GM23338 (cell line): ENCODE measurements around the gene TRAK1. TPM values are rescaled to one million over a fixed set of nuclear protein-coding genes. Genes with fewer than 3 reads are reported as not detected.

Experiments used
- ATAC-seq: fragments of 200-7000 bp; cut with Tn5 transposase; 3 replicates; pipeline ENCODE4 v1.9.1; 2020
- DNase-seq: peaks from one replicate; pipeline ENCODE4 v3.0.0-alpha.2; 2015; ENCODE audit warnings: low spot score
- H2AFZ ChIP-seq: fragments of 200-600 bp; sonication (generic); 2 replicates; pipeline ENCODE4 v1.8.0; 2016; ENCODE audit warnings: antibody characterized with exemption, mild to moderate bottlenecking, moderate library complexity
- H3F3A ChIP-seq: fragments of 200-600 bp; sonication (generic); replicated peaks from 2 replicates; pipeline ENCODE4 v1.8.0; 2017; ENCODE audit warnings: antibody characterized with exemption, mixed run types, low read depth
- H3K27ac ChIP-seq: fragments of 200-600 bp; sonication (generic); 2 replicates; pipeline ENCODE4 v1.6.1; 2016; ENCODE audit warnings: low read depth
- H3K27me3 ChIP-seq: fragments of 200-600 bp; sonication (generic); 2 replicates; pipeline ENCODE4 v1.8.0; 2016; ENCODE audit warnings: mild to moderate bottlenecking, mixed run types, moderate library complexity; ENCODE audit not compliant: insufficient read depth
- H3K36me3 ChIP-seq: fragments of 200-600 bp; sonication (generic); 2 replicates; pipeline ENCODE4 v1.8.0; 2016; ENCODE audit warnings: mild to moderate bottlenecking; ENCODE audit not compliant: insufficient read depth
- H3K4me1 ChIP-seq: fragments of 200-600 bp; sonication (generic); 2 replicates; pipeline ENCODE4 v1.8.0; 2016; ENCODE audit warnings: mild to moderate bottlenecking, moderate library complexity; ENCODE audit not compliant: insufficient read depth
- H3K4me2 ChIP-seq: fragments of 200-600 bp; sonication (generic); 2 replicates; pipeline ENCODE4 v1.7.1; 2017; ENCODE audit warnings: mixed run types
- H3K4me3 ChIP-seq: fragments of 200-600 bp; sonication (generic); 2 replicates; pipeline ENCODE4 v1.6.1; 2016; ENCODE audit warnings: mixed run types
- H3K79me2 ChIP-seq: fragments of 200-600 bp; sonication (generic); replicated peaks from 2 replicates; pipeline ENCODE4 v1.8.0; 2017; ENCODE audit warnings: mild to moderate bottlenecking; ENCODE audit not compliant: insufficient read depth
- H3K9me2 ChIP-seq: fragments of 200-600 bp; sonication (generic); 2 replicates; pipeline ENCODE4 v1.8.0; 2017; ENCODE audit not compliant: insufficient read depth
- H4K20me1 ChIP-seq: fragments of 200-600 bp; sonication (generic); replicated peaks from 2 replicates; pipeline ENCODE4 v1.8.0; 2017; ENCODE audit warnings: mild to moderate bottlenecking; ENCODE audit not compliant: insufficient read depth
- H3K27ac Mint-ChIP-seq: 2 replicates; pipeline ENCODE4 v1.8.0; 2020; ENCODE audit warnings: inconsistent platforms, mild to moderate bottlenecking, moderate library complexity, mixed read lengths
- H3K27me3 Mint-ChIP-seq: 3 replicates; pipeline ENCODE4 v1.8.0; 2022; ENCODE audit warnings: low read depth, mild to moderate bottlenecking, moderate library complexity, mixed read lengths, inconsistent platforms; ENCODE audit not compliant: insufficient read depth, poor library complexity
- H3K36me3 Mint-ChIP-seq: 3 replicates; pipeline ENCODE4 v1.8.0; 2021; ENCODE audit warnings: low read depth, mild to moderate bottlenecking, inconsistent platforms, moderate library complexity, mixed read lengths
- H3K4me1 Mint-ChIP-seq: 3 replicates; pipeline ENCODE4 v1.8.0; 2020; ENCODE audit warnings: mild to moderate bottlenecking, inconsistent platforms, mixed read lengths
- H3K4me3 Mint-ChIP-seq: 3 replicates; pipeline ENCODE4 v1.8.0; 2021; ENCODE audit warnings: moderate library complexity, mild to moderate bottlenecking, inconsistent platforms, mixed read lengths
- H3K9me3 Mint-ChIP-seq: 3 replicates; pipeline ENCODE4 v1.8.0; 2020; ENCODE audit warnings: moderate library complexity, mild to moderate bottlenecking, inconsistent platforms, mixed read lengths
- CREB1 ChIP-seq: fragments of 250-450 bp; sonication (Bioruptor Pico); IDR thresholded peaks from 2 replicates; pipeline ENCODE4 v1.5.0; 2020; ENCODE audit warnings: low read depth, mild to moderate bottlenecking, moderate library complexity
- EZH2 ChIP-seq: fragments of 200-600 bp; sonication (generic); IDR thresholded peaks from one replicate; pipeline ENCODE4 v1.8.0; 2017; ENCODE audit warnings: antibody characterized with exemption, mild to moderate bottlenecking, low read depth; ENCODE audit not compliant: unreplicated experiment
- EZH2phosphoT487 ChIP-seq: fragments of 200-600 bp; sonication (generic); IDR thresholded peaks from one replicate; pipeline ENCODE4 v1.8.1; 2018; ENCODE audit warnings: antibody characterized with exemption; ENCODE audit not compliant: unreplicated experiment
- JUNB ChIP-seq: IDR thresholded peaks from one replicate; pipeline ENCODE4 v1.6.1; 2016; ENCODE audit warnings: antibody characterized with exemption; ENCODE audit not compliant: unreplicated experiment
- NANOG ChIP-seq: IDR thresholded peaks from 2 replicates; pipeline ENCODE4 v1.6.1; 2016; ENCODE audit warnings: antibody characterized with exemption, borderline replicate concordance
- POLR2AphosphoS5 ChIP-seq: IDR thresholded peaks from 2 replicates; pipeline ENCODE4 v1.6.1; 2016; ENCODE audit warnings: antibody characterized with exemption, low read depth
- STAT1 ChIP-seq: IDR thresholded peaks from one replicate; pipeline ENCODE4 v1.6.1; 2016; ENCODE audit warnings: antibody characterized with exemption; ENCODE audit not compliant: unreplicated experiment
- ZNF114 ChIP-seq: fragments of 250-450 bp; sonication (Bioruptor Pico); IDR thresholded peaks from 2 replicates; pipeline ENCODE4 v1.5.0; 2020; ENCODE audit warnings: mild to moderate bottlenecking, moderate library complexity
- ZNF331 ChIP-seq: fragments of 250-450 bp; sonication (Bioruptor Pico); IDR thresholded peaks from 2 replicates; pipeline ENCODE4 v1.5.0; 2020; ENCODE audit warnings: low read depth, mild to moderate bottlenecking, moderate library complexity
- polyA plus RNA-seq: library from polyadenylated mRNA; unstranded; fragments of >200 nt; fragmentation: Nextera tagmentation; extraction: Ambion mirVana; gene quantifications from 2 replicates; pipeline ENCODE4 v1.2.1, GENCODE V29; 2016
- total RNA-seq: library from RNA; depleted of rRNA; stranded (reverse); fragments of >200 nt; shearing (Covaris generic); gene quantifications from 2 replicates; pipeline ENCODE4 v1.2.3, GENCODE V29; 2014
- TF ChIP-seq, protein P1 (sequence below): IDR thresholded peaks from one replicate; pipeline ENCODE4 v1.6.1; 2018; ENCODE audit warnings: antibody characterized with exemption; ENCODE audit not compliant: unreplicated experiment
- TF ChIP-seq, protein P2 (sequence below): IDR thresholded peaks from 2 replicates; pipeline ENCODE4 v1.6.1; 2016; ENCODE audit warnings: antibody characterized with exemption
- TF ChIP-seq, protein P3 (sequence below): fragments of 250-450 bp; sonication (Bioruptor Pico); IDR thresholded peaks from 2 replicates; pipeline ENCODE4 v1.5.0; 2020; ENCODE audit warnings: mild to moderate bottlenecking, moderate library complexity
- TF ChIP-seq, protein P4 (sequence below), 2 experiments: fragments of 200-600 bp in 1 of 2; sonication (generic) in 1 of 2; conservative IDR thresholded peaks; 2 replicates each; pipeline versions ENCODE4 v1.5.1 to v1.6.1; 2016 to 2017; ENCODE audit warnings: antibody characterized with exemption in 2 of 2, low read depth in 2 of 2, mild to moderate bottlenecking in 2 of 2, moderate library complexity in 1 of 2

TRAK1 gene
- total and polyA plus RNA-seq, 2 experiments from 2014 or later = 13.4 to 47.4 TPM

DNA sequence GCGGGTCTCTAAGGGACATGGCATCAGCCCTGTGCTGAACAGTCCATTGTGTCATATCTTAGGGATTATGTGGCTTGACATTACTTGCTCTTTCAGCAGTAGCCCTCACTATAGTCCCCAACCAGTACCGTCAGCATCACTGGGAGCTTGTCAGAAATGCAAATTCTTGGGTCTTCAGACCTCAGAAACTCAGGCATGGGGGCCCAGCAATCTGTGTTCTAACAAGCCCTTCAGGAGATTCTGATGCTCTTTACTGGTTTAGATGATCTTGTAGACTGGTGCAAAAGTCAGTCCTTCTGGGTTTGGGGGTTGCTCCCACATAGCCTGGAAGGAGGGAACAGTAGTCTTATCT, 39.0 kb upstream of the TRAK1 start:
- H3K27me3 ChIP-seq = no peaks in the 10 kb centered on the region
- no peak for TF ChIP-seq STAT1
- TF ChIP-seq, protein P1, sequence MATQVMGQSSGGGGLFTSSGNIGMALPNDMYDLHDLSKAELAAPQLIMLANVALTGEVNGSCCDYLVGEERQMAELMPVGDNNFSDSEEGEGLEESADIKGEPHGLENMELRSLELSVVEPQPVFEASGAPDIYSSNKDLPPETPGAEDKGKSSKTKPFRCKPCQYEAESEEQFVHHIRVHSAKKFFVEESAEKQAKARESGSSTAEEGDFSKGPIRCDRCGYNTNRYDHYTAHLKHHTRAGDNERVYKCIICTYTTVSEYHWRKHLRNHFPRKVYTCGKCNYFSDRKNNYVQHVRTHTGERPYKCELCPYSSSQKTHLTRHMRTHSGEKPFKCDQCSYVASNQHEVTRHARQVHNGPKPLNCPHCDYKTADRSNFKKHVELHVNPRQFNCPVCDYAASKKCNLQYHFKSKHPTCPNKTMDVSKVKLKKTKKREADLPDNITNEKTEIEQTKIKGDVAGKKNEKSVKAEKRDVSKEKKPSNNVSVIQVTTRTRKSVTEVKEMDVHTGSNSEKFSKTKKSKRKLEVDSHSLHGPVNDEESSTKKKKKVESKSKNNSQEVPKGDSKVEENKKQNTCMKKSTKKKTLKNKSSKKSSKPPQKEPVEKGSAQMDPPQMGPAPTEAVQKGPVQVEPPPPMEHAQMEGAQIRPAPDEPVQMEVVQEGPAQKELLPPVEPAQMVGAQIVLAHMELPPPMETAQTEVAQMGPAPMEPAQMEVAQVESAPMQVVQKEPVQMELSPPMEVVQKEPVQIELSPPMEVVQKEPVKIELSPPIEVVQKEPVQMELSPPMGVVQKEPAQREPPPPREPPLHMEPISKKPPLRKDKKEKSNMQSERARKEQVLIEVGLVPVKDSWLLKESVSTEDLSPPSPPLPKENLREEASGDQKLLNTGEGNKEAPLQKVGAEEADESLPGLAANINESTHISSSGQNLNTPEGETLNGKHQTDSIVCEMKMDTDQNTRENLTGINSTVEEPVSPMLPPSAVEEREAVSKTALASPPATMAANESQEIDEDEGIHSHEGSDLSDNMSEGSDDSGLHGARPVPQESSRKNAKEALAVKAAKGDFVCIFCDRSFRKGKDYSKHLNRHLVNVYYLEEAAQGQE = no peak
- TF ChIP-seq, protein P2, sequence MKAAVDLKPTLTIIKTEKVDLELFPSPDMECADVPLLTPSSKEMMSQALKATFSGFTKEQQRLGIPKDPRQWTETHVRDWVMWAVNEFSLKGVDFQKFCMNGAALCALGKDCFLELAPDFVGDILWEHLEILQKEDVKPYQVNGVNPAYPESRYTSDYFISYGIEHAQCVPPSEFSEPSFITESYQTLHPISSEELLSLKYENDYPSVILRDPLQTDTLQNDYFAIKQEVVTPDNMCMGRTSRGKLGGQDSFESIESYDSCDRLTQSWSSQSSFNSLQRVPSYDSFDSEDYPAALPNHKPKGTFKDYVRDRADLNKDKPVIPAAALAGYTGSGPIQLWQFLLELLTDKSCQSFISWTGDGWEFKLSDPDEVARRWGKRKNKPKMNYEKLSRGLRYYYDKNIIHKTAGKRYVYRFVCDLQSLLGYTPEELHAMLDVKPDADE = no peak
- TF ChIP-seq POLR2AphosphoS5 = no peak
- TF ChIP-seq, protein P3, sequence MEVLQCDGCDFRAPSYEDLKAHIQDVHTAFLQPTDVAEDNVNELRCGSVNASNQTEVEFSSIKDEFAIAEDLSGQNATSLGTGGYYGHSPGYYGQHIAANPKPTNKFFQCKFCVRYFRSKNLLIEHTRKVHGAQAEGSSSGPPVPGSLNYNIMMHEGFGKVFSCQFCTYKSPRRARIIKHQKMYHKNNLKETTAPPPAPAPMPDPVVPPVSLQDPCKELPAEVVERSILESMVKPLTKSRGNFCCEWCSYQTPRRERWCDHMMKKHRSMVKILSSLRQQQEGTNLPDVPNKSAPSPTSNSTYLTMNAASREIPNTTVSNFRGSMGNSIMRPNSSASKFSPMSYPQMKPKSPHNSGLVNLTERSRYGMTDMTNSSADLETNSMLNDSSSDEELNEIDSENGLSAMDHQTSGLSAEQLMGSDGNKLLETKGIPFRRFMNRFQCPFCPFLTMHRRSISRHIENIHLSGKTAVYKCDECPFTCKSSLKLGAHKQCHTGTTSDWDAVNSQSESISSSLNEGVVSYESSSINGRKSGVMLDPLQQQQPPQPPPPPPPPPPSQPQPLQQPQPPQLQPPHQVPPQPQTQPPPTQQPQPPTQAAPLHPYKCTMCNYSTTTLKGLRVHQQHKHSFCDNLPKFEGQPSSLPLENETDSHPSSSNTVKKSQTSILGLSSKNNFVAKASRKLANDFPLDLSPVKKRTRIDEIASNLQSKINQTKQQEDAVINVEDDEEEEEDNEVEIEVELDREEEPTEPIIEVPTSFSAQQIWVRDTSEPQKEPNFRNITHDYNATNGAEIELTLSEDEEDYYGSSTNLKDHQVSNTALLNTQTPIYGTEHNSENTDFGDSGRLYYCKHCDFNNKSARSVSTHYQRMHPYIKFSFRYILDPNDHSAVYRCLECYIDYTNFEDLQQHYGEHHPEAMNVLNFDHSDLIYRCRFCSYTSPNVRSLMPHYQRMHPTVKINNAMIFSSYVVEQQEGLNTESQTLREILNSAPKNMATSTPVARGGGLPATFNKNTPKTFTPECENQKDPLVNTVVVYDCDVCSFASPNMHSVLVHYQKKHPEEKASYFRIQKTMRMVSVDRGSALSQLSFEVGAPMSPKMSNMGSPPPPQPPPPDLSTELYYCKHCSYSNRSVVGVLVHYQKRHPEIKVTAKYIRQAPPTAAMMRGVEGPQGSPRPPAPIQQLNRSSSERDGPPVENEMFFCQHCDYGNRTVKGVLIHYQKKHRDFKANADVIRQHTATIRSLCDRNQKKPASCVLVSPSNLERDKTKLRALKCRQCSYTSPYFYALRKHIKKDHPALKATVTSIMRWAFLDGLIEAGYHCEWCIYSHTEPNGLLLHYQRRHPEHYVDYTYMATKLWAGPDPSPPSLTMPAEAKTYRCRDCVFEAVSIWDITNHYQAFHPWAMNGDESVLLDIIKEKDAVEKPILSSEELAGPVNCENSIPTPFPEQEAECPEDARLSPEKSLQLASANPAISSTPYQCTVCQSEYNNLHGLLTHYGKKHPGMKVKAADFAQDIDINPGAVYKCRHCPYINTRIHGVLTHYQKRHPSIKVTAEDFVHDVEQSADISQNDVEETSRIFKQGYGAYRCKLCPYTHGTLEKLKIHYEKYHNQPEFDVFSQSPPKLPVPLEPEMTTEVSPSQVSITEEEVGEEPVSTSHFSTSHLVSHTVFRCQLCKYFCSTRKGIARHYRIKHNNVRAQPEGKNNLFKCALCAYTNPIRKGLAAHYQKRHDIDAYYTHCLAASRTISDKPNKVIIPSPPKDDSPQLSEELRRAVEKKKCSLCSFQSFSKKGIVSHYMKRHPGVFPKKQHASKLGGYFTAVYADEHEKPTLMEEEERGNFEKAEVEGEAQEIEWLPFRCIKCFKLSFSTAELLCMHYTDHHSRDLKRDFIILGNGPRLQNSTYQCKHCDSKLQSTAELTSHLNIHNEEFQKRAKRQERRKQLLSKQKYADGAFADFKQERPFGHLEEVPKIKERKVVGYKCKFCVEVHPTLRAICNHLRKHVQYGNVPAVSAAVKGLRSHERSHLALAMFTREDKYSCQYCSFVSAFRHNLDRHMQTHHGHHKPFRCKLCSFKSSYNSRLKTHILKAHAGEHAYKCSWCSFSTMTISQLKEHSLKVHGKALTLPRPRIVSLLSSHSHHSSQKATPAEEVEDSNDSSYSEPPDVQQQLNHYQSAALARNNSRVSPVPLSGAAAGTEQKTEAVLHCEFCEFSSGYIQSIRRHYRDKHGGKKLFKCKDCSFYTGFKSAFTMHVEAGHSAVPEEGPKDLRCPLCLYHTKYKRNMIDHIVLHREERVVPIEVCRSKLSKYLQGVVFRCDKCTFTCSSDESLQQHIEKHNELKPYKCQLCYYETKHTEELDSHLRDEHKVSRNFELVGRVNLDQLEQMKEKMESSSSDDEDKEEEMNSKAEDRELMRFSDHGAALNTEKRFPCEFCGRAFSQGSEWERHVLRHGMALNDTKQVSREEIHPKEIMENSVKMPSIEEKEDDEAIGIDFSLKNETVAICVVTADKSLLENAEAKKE (CRISPR knock-in tag) = no peak
- TF ChIP-seq EZH2 = no peak
- TF ChIP-seq, protein P4, sequence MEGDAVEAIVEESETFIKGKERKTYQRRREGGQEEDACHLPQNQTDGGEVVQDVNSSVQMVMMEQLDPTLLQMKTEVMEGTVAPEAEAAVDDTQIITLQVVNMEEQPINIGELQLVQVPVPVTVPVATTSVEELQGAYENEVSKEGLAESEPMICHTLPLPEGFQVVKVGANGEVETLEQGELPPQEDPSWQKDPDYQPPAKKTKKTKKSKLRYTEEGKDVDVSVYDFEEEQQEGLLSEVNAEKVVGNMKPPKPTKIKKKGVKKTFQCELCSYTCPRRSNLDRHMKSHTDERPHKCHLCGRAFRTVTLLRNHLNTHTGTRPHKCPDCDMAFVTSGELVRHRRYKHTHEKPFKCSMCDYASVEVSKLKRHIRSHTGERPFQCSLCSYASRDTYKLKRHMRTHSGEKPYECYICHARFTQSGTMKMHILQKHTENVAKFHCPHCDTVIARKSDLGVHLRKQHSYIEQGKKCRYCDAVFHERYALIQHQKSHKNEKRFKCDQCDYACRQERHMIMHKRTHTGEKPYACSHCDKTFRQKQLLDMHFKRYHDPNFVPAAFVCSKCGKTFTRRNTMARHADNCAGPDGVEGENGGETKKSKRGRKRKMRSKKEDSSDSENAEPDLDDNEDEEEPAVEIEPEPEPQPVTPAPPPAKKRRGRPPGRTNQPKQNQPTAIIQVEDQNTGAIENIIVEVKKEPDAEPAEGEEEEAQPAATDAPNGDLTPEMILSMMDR (conservative IDR thresholded peaks at IDR 0.05; ENCODE audit: low read depth in 2 of 2) = no peak
- no peak for TF ChIP-seq EZH2phosphoT487
- no peak for TF ChIP-seq ZNF114
- no peak for TF ChIP-seq JUNB
- TF ChIP-seq CREB1 (CRISPR knock-in tag) = no peak
- TF ChIP-seq NANOG = no peak
- TF ChIP-seq ZNF331 (CRISPR knock-in tag) = no peak
- H3K4me1 Mint-ChIP-seq = peaks cover 40% of the 10 kb centered on the region
- H3K27ac Mint-ChIP-seq = no peak overlapping the region
- peaks cover 6% of the 10 kb centered on the region; the same call in 1 of the 2 replicates for H3K9me2 ChIP-seq
- peak overlapping the region; percentile 54; the same call in 1 of the 2 replicates for H3K4me2 ChIP-seq
- no peaks in the 10 kb centered on the region for H3F3A ChIP-seq
- no peaks in the 10 kb centered on the region for H3K36me3 ChIP-seq
- no peaks in the 10 kb centered on the region for H4K20me1 ChIP-seq
- no peak overlapping the region for H3K4me3 Mint-ChIP-seq
- H3K36me3 Mint-ChIP-seq = no peaks in the 10 kb centered on the region
- H2AFZ ChIP-seq = no peak overlapping the region
- ATAC-seq (no peak), DNase-seq (no peak)
- H3K27ac ChIP-seq = no peak overlapping the region
- H3K27me3 Mint-ChIP-seq = peaks cover 2% of the 10 kb centered on the region
- H3K4me3 ChIP-seq = no peak overlapping the region; the same call in 1 of the 2 replicates
- peaks cover 48% of the 10 kb centered on the region for H3K4me1 ChIP-seq
- no peaks in the 10 kb centered on the region for H3K9me3 Mint-ChIP-seq
- H3K79me2 ChIP-seq = peaks cover 61% of the 10 kb centered on the region
